HG03378 (cell line): ENCODE measurements around the gene EXOSC7.

Experiments
- ATAC-seq: cut with Tn5 transposase; IDR thresholded peaks from one replicate; pipeline ENCODE4 v1.9.1; 2021; ENCODE audit warnings: mild to moderate bottlenecking, moderate library complexity; ENCODE audit not compliant: unreplicated experiment

Gene EXOSC7

GRCh38 chr3:45021524-45022297 lies 45.7 kb downstream of the EXOSC7 start:
- no peak for ATAC-seq

- no peak for ATAC-seq
Observed at GRCh38 chr3:45023675-45024074, 47.6 kb downstream of the EXOSC7 start.

GRCh38 chr3:45024542-45025255 lies 48.7 kb downstream of the EXOSC7 start:
- ATAC-seq = no peak

GRCh38 chr3:45026038-45026437 lies 50.0 kb downstream of the EXOSC7 start, which contains the start of gene CLEC3B:
TSS of gene CLEC3B (plus strand) at chr3:45026303. CDS start at chr3:45026363, 60 bp downstream.
- no peak for ATAC-seq

GRCh38 chr3:45026957-45027356 lies 50.9 kb downstream of the EXOSC7 start:
- no peak for ATAC-seq

- ATAC-seq = no peak
Observed at GRCh38 chr3:45027441-45027840, 51.4 kb downstream of the EXOSC7 start.

- no peak for ATAC-seq
Observed at GRCh38 chr3:45029216-45029615, 53.2 kb downstream of the EXOSC7 start.

- ATAC-seq = no peak
Observed at GRCh38 chr3:45029661-45030060, 53.6 kb downstream of the EXOSC7 start.

- ATAC-seq = no peak
Observed at GRCh38 chr3:45031531-45031930, 55.5 kb downstream of the EXOSC7 start.

GRCh38 chr3:45032113-45032512 lies 56.1 kb downstream of the EXOSC7 start:
- no peak for ATAC-seq

- no peak for ATAC-seq
Observed at GRCh38 chr3:45033791-45034190, 57.7 kb downstream of the EXOSC7 start.

- ATAC-seq = no peak
Observed at GRCh38 chr3:45034612-45035252, 58.7 kb downstream of the EXOSC7 start.

- no peak for ATAC-seq
Observed at GRCh38 chr3:45035441-45036301, 59.6 kb downstream of the EXOSC7 start.

GRCh38 chr3:45037720-45038455 lies 61.8 kb downstream of the EXOSC7 start:
- ATAC-seq = peak; percentile 67

- ATAC-seq = no peak
Observed at GRCh38 chr3:45041666-45042065, 65.6 kb downstream of the EXOSC7 start.

GRCh38 chr3:45042162-45042561 lies 66.1 kb downstream of the EXOSC7 start:
- ATAC-seq = no peak

- ATAC-seq = no peak
Observed at GRCh38 chr3:45043728-45044299, 67.8 kb downstream of the EXOSC7 start.

- no peak for ATAC-seq
Observed at GRCh38 chr3:45048244-45048643, 72.2 kb downstream of the EXOSC7 start.

- no peak for ATAC-seq
Observed at GRCh38 chr3:45049807-45050206, 73.8 kb downstream of the EXOSC7 start.

- no peak for ATAC-seq
Observed at GRCh38 chr3:45051685-45052084, 75.6 kb downstream of the EXOSC7 start.
